ENCODE results near the gene HSPB3.
"Not testable (repeated sequence)": the region's sequence is repeated elsewhere in the genome, so short reads cannot be mapped to it uniquely, and the experiment has no call there.

HSPB3 gene

DNA sequence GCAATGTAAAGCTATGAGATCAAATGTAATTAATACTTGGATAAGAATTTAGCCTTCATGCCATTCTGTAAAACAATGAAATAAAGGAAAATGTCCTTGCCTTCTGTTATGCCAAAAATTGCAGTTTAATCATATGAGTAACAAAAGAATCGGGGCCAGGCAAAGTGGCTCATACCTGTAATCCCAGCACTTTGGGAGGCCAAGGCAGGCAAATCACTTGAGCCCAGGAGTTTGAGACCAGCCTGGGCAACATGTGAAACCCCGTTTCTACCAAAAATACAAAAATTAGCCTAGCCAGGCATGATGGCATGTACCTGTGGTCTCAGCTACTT, 34.1 kb downstream of the HSPB3 start:
- not testable (repeated sequence) for H3K4me3 ChIP-seq (ENCODE audit: low read length); H3K36me3 ChIP-seq (ENCODE audit: control insufficient read depth, insufficient read depth, low read length); H3K27me3 ChIP-seq (ENCODE audit: control insufficient read depth, insufficient read depth, low read length); H3K9me3 ChIP-seq (ENCODE audit: control insufficient read depth, low read length); H3K9ac ChIP-seq (ENCODE audit: low read length); H3K4me1 ChIP-seq (ENCODE audit: control insufficient read depth, insufficient read depth, low read length)

DNA sequence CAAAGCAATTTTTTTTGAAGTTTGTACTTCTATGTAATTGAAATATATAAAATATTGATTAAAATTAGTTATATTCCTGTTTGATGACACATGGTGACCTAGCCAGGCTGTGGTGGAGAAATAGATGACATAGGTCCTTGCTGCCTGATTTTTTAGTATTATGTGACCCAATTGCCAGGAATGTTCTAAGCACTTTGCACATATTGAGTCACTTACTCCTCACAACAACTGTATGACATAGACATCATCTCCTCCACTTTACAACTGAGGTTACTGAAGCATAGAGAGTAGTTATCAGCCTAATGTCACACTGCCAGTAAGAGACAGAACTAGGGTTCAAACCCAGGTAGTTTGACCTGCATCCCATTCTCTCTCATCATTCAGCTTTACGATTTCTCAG, 35.8 kb downstream of the HSPB3 start:
- Histone ChIP-seq H3K9me3 (ENCODE audit: control insufficient read depth, low read length) (no peaks in the 10 kb centered on the region), H3K36me3 (ENCODE audit: control insufficient read depth, insufficient read depth, low read length) (no peaks in the 10 kb centered on the region), H3K4me3 (ENCODE audit: low read length) (no peak overlapping the region), H3K4me1 (ENCODE audit: control insufficient read depth, insufficient read depth, low read length) (no peaks in the 10 kb centered on the region), H3K27me3 (ENCODE audit: control insufficient read depth, insufficient read depth, low read length) (no peaks in the 10 kb centered on the region), H3K9ac (ENCODE audit: low read length) (no peak overlapping the region)

DNA sequence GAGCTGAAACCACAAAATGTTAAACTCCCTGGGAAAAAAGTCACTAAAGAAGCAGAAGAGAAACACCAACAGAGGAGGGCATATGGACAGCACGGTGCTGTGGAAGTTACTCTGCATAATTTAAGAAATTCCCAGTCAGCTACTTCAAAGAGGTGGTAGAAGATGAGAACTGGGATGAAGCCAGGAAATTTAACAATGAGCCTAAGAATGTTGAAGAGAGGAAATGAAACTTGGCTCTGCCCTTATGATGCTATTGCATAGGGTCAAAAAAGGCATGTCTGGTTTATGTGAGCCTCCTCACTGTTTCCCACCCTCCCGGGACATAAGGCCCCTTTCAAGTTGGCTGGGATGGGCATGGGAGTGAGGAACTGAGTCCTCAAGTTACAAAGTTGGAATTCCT, 36.7 kb downstream of the HSPB3 start:
- no peak overlapping the region for H3K4me3 ChIP-seq (ENCODE audit: low read length)
- no peaks in the 10 kb centered on the region for H3K9me3 ChIP-seq (ENCODE audit: control insufficient read depth, low read length)
- H3K27me3 ChIP-seq (ENCODE audit: control insufficient read depth, insufficient read depth, low read length) = no peaks in the 10 kb centered on the region
- no peak overlapping the region for H3K9ac ChIP-seq (ENCODE audit: low read length)
- H3K4me1 ChIP-seq (ENCODE audit: control insufficient read depth, insufficient read depth, low read length) = no peaks in the 10 kb centered on the region
- H3K36me3 ChIP-seq (ENCODE audit: control insufficient read depth, insufficient read depth, low read length) = no peaks in the 10 kb centered on the region

DNA sequence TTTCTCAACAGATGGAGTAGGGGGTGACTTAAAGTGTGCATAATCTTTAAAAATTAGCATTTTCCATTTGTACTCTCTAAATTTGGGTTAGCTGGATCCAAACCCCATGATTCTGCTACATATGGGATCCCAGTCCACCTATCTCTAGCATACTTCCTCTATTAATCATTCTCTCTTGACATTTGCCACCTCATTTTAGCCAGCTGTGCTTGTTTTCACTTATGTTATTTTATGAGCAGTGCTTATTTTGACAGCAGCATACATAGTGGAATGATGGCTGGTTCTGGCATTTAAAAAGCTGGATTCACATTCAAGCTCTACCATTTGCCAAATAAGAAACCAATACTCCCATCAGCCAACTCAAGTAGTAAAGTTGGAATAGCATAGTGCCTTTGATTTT, 39.5 kb downstream of the HSPB3 start:
- no peak overlapping the region for H3K9ac ChIP-seq (ENCODE audit: low read length)
- H3K9me3 ChIP-seq (ENCODE audit: control insufficient read depth, low read length) = peaks cover 4% of the 10 kb centered on the region
- H3K4me1 ChIP-seq (ENCODE audit: control insufficient read depth, insufficient read depth, low read length) = no peaks in the 10 kb centered on the region
- H3K27me3 ChIP-seq (ENCODE audit: control insufficient read depth, insufficient read depth, low read length) = no peaks in the 10 kb centered on the region
- H3K4me3 ChIP-seq (ENCODE audit: low read length) = no peak overlapping the region
- H3K36me3 ChIP-seq (ENCODE audit: control insufficient read depth, insufficient read depth, low read length) = no peaks in the 10 kb centered on the region
